AG09309 (cell line): Measurements from ENCODE around the gene PTGDS.

Source experiments
- DNase-seq: peaks from one replicate; pipeline ENCODE4 v3.0.0-alpha.2; 2010; ENCODE audit warnings: low read depth
- H3K4me3 ChIP-seq: 2 replicates; pipeline ENCODE4 v1.5.1; 2011; ENCODE audit warnings: mild to moderate bottlenecking, low read depth, low read length, moderate library complexity; ENCODE audit not compliant: control insufficient read depth
- CTCF ChIP-seq: IDR thresholded peaks from 2 replicates; pipeline ENCODE4 v1.5.1; 2011; ENCODE audit warnings: mild to moderate bottlenecking, low read depth, low read length, inconsistent platforms; ENCODE audit not compliant: insufficient read depth, control insufficient read depth; ENCODE audit errors: missing control alignments

The PTGDS gene

GRCh38 chr9:136991993-136992818, 14.9 kb downstream of the PTGDS start, which contains the start of gene PAXX:
TSS of gene PAXX (plus strand) at chr9:136992422. CDS start at chr9:136992444, 22 bp downstream.
- DNase-seq = peak; percentile 34
- TF ChIP-seq CTCF = no peak
- H3K4me3 ChIP-seq = peak within 1 kb of the TSS; percentile 79

GRCh38 chr9:136992819-136993369, 15.6 kb downstream of the PTGDS start:
- peak overlapping the region; percentile 79 for H3K4me3 ChIP-seq
- DNase-seq = no peak
- TF ChIP-seq CTCF = no peak

DNA sequence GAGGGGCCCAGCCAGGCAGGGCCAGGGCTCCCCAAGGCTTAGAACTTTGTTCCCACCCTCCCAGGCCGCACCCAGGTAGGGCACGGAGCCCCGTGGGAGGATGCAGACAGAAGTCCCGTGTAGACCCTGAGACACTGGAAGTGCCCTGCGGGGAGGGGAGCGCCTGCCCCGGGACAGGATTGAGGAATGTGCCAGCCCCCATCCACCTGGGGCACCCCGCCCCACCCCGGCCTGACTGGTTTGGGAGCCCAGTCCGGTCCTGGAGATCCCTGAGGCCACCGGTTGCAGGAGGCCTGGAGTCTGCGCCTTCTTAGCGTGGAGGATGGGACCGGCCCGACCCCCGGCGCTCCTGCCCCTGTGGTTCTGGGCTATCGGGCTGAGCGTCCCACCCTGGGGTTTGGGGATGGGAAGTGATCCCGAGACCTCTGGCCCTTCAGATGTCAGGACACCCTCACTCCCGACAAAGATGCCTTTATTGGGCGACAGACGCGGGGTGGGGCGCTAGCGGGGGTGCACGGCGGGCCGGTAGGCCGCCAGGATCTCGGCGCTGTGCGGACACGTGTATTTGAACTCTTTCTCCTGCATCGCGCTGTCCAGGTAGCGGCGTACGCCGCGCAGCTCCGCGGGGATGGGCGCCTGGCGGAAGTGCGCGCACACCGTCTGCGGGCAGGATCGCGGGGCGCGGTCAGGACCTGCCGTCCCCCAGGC, 17.0 kb downstream of the PTGDS start:
- no peak for TF ChIP-seq CTCF
- no peak for DNase-seq
- no peak overlapping the region for H3K4me3 ChIP-seq

DNA sequence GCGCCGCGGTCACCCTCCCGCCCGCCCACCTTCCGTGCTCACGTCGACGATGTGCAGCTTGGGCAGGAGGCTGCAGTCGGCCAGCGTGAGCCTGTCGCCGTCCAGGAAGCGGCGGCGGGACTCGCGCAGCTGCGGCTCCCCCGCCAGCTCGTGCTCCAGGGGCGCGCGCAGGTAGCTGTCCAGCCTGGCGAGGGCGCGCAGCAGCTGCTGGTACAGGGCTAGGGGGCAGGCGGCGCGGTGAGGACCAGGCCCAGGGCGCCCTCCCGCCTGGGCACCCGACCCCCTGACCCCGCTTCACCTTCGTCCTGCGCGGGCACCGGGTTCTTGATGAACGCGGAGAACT, 17.6 kb downstream of the PTGDS start:
- no peak overlapping the region for H3K4me3 ChIP-seq
- no peak for DNase-seq
- no peak for TF ChIP-seq CTCF

- DNase-seq = no peak
- no peak overlapping the region for H3K4me3 ChIP-seq
- no peak for TF ChIP-seq CTCF
Observed at GRCh38 chr9:136995362-136995761, 18.1 kb downstream of the PTGDS start.

DNA sequence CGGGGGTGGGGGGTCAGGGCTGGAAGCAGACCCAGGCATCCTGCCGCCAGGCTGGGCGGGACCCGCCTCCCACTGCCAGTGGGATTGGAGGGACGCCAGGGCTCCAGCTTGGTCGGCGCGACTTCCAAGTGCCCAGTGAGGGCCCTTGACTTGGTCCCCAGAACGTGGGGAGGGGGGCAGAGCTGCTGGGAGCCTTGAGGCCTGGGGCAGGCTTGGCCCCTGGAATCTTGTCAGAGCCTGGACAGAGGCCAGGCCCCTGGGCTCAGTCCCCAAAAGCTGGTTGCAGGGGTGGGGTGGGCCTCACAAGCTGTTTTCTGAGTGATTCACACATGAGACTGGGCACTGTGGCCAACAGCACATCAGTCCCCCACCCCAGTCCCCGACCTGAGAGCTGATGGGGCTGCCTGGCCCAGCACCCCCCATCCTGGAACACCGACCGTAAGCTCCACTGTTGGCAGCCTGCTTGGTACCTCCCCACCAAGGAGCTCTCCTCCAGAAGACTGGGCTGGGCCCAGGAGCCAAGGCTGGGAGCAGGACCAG, 18.5 kb downstream of the PTGDS start:
- H3K4me3 ChIP-seq = no peak overlapping the region
- TF ChIP-seq CTCF = no peak
- DNase-seq = no peak
